ENCODE results near the gene POMGNT1.

Gene POMGNT1

GRCh38 chr1:46197964-46198811, at the start of gene POMGNT1:
Gene POMGNT1, minus strand, starts transcription at chr1:46198434. Its CDS starts 613 bp downstream, at chr1:46197821.
- no peak for TF ChIP-seq GATA3 (IDR thresholded peaks at IDR 0.05; ENCODE audit: low read depth, low read length)
- no peak for TF ChIP-seq GATA2 (IDR thresholded peaks at IDR 0.05; ENCODE audit: low read depth, low read length)

- no peak for TF ChIP-seq GATA3 (IDR thresholded peaks at IDR 0.05; ENCODE audit: low read depth, low read length)
- TF ChIP-seq GATA2 (IDR thresholded peaks at IDR 0.05; ENCODE audit: low read depth, low read length), result no peak
Measured at GRCh38 chr1:46247436-46248121, 49.3 kb upstream of the POMGNT1 start, which contains the start of gene RAD54L. Gene RAD54L, plus strand, starts transcription at chr1:46247763. Its CDS starts 643 bp downstream, at chr1:46248406.

GRCh38 chr1:46246548-46247435, 48.6 kb upstream of the POMGNT1 start:
- TF ChIP-seq GATA2 (IDR thresholded peaks at IDR 0.05; ENCODE audit: low read depth, low read length), result no peak
- no peak for TF ChIP-seq GATA3 (IDR thresholded peaks at IDR 0.05; ENCODE audit: low read depth, low read length)

- TF ChIP-seq GATA3 (IDR thresholded peaks at IDR 0.05; ENCODE audit: low read depth, low read length) (no peak), GATA2 (IDR thresholded peaks at IDR 0.05; ENCODE audit: low read depth, low read length) (no peak)
Measured at GRCh38 chr1:46244656-46245371, 46.6 kb upstream of the POMGNT1 start.

GRCh38 chr1:46242918-46243317, 44.7 kb upstream of the POMGNT1 start:
- TF ChIP-seq GATA3 (IDR thresholded peaks at IDR 0.05; ENCODE audit: low read depth, low read length) (no peak), GATA2 (IDR thresholded peaks at IDR 0.05; ENCODE audit: low read depth, low read length) (no peak)

GRCh38 chr1:46236882-46237281, 38.6 kb upstream of the POMGNT1 start:
- TF ChIP-seq GATA3 (IDR thresholded peaks at IDR 0.05; ENCODE audit: low read depth, low read length) (no peak), GATA2 (IDR thresholded peaks at IDR 0.05; ENCODE audit: low read depth, low read length) (no peak)

- no peak for TF ChIP-seq GATA2 (IDR thresholded peaks at IDR 0.05; ENCODE audit: low read depth, low read length)
- TF ChIP-seq GATA3 (IDR thresholded peaks at IDR 0.05; ENCODE audit: low read depth, low read length), result no peak
Measured at GRCh38 chr1:46224966-46225365, 26.7 kb upstream of the POMGNT1 start.

- TF ChIP-seq GATA3 (IDR thresholded peaks at IDR 0.05; ENCODE audit: low read depth, low read length), result no peak
- no peak for TF ChIP-seq GATA2 (IDR thresholded peaks at IDR 0.05; ENCODE audit: low read depth, low read length)
Measured at GRCh38 chr1:46223472-46223943, 25.3 kb upstream of the POMGNT1 start.

- TF ChIP-seq GATA2 (IDR thresholded peaks at IDR 0.05; ENCODE audit: low read depth, low read length), result no peak
- TF ChIP-seq GATA3 (IDR thresholded peaks at IDR 0.05; ENCODE audit: low read depth, low read length), result no peak
Measured at GRCh38 chr1:46221749-46222148, 23.5 kb upstream of the POMGNT1 start.

GRCh38 chr1:46220808-46221207, 22.6 kb upstream of the POMGNT1 start:
- TF ChIP-seq GATA2 (IDR thresholded peaks at IDR 0.05; ENCODE audit: low read depth, low read length), result no peak
- no peak for TF ChIP-seq GATA3 (IDR thresholded peaks at IDR 0.05; ENCODE audit: low read depth, low read length)

GRCh38 chr1:46219551-46220520, 21.6 kb upstream of the POMGNT1 start:
- no peak for TF ChIP-seq GATA3 (IDR thresholded peaks at IDR 0.05; ENCODE audit: low read depth, low read length)
- no peak for TF ChIP-seq GATA2 (IDR thresholded peaks at IDR 0.05; ENCODE audit: low read depth, low read length)

GRCh38 chr1:46218443-46218842, 20.2 kb upstream of the POMGNT1 start:
- TF ChIP-seq GATA3 (IDR thresholded peaks at IDR 0.05; ENCODE audit: low read depth, low read length), result no peak
- no peak for TF ChIP-seq GATA2 (IDR thresholded peaks at IDR 0.05; ENCODE audit: low read depth, low read length)
